DND-41 (cell line): Measurements from ENCODE around the gene CAPN14.

Experiments used
- CTCF ChIP-seq: IDR thresholded peaks from 2 replicates; pipeline ENCODE4 v1.5.1; 2012; ENCODE audit warnings: borderline replicate concordance, low read length, moderate library complexity, mild to moderate bottlenecking; ENCODE audit not compliant: poor library complexity, severe bottlenecking; ENCODE audit errors: extremely low read depth
- EZH2 ChIP-seq: IDR thresholded peaks from 3 replicates; pipeline ENCODE4 v1.6.1; 2012; ENCODE audit warnings: borderline replicate concordance, low read depth, mild to moderate bottlenecking, moderate library complexity, low read length, inconsistent platforms; ENCODE audit not compliant: severe bottlenecking

GRCh38 chr2:31227711-31228125 is 10.4 kb upstream of the CAPN14 start:
- no peak for TF ChIP-seq EZH2
- no peak for TF ChIP-seq CTCF
